Measurements from ENCODE around the gene TMBIM1. TPM values are rescaled to one million over a fixed set of nuclear protein-coding genes. Genes with fewer than 3 reads are reported as not detected.

TMBIM1 gene
- total RNA-seq, 6 experiments from 2014 or later: 101 to 160 (median 126) TPM

GRCh38 chr2:218307415-218308090 is 15.2 kb upstream of the TMBIM1 start:
- H3K27ac ChIP-seq: no peak overlapping the region
- TF ChIP-seq POLR2A (IDR thresholded peaks at IDR 0.05) (no peak), CTCF (IDR thresholded peaks at IDR 0.05) (no peak)
- ATAC-seq (no peak), DNase-seq (no peak)
- peaks cover 0 to 34% (median 13%) of the 10 kb centered on the region in 4 donors for H3K4me1 ChIP-seq
- WGBS (ENCODE audit: insufficient coverage, low coverage, low lambda C conversion rate, missing lambda C conversion rate): 88% methylated on average over 5 of the region's 6 CpGs
- H3K4me3 ChIP-seq: no peak overlapping the region
- no peaks in the 10 kb centered on the region for H3K36me3 ChIP-seq
- intact Hi-C loops (cut with DNase I): loop anchor here (10.0 kb wide), 2 partner anchors 47 to 87 kb away; partner anchors contain the start of genes CATIP (in 1 of the 2) and CTDSP1 (in 1 of the 2)
- no peaks in the 10 kb centered on the region for H3K9me3 ChIP-seq
- H3K27me3 ChIP-seq: no peaks in the 10 kb centered on the region

DNA sequence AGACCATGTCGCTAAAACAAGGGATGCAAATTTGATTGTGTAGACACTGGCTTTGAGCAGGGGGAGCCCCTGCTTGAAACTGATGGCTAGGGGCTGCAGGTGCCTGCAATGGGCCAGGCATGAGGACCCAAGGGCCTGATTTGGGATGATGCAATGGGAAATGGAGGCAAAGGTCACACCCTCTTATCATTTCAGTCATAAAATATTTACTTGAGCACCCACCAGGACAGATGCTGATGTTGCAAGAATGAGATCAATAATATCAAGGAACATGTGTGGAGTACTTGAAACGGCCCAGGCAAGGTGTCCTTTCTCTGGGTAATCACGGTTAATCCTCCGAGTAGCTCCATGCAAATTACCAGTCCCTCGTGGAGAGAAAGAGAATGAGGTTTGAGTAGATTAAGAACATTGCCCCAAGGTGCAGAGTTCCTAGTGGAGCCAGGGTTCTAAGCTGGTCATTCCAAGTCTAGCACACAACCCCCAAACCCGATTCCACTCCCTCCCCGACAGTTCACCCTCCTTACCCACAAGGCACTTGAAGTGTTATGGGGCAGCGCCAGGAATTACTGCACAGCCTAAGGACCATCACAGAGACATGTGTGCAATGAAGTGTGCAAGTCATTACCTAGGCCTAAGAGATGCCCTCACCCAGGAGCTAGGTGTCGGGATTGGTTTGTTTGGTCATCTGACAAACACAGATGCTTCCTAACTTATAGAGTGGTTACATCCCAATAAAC is 14.0 kb upstream of the TMBIM1 start:
- ATAC-seq (peak; percentile 53 to 77 (median 59)), DNase-seq (no peak)
- no peak overlapping the region for H3K4me3 ChIP-seq
- intact Hi-C loops (cut with DNase I): loop anchor here (10.0 kb wide), 2 partner anchors 48 to 88 kb away; partner anchors contain the start of genes CATIP (in 1 of the 2) and CTDSP1 (in 1 of the 2)
- no peaks in the 10 kb centered on the region for H3K36me3 ChIP-seq
- 49% methylated on average over 7 of the region's 9 CpGs for WGBS (ENCODE audit: insufficient coverage, low coverage, low lambda C conversion rate, missing lambda C conversion rate)
- peaks cover 0 to 27% (median 12%) of the 10 kb centered on the region in 4 donors for H3K4me1 ChIP-seq
- no peaks in the 10 kb centered on the region for H3K27me3 ChIP-seq
- no peaks in the 10 kb centered on the region for H3K9me3 ChIP-seq
- TF ChIP-seq POLR2A (IDR thresholded peaks at IDR 0.05): no peak
- no peak for TF ChIP-seq CTCF (IDR thresholded peaks at IDR 0.05)
- H3K27ac ChIP-seq: peak overlapping the region in 2 of 3 donors; percentile 36 to 37

GRCh38 chr2:218305383-218305782 is 13.1 kb upstream of the TMBIM1 start:
- ATAC-seq: no peak
- no peaks in the 10 kb centered on the region for H3K27me3 ChIP-seq

More at GRCh38 chr2:218305383-218305782, 13.1 kb upstream of the TMBIM1 start:
- WGBS (ENCODE audit: insufficient coverage, low coverage, low lambda C conversion rate, missing lambda C conversion rate): 67% methylated on average over 5 of the region's 5 CpGs
- H3K27ac ChIP-seq: peak overlapping the region in 1 of 3 donors; percentile 37
- DNase-seq: no peak
- H3K4me3 ChIP-seq: no peak overlapping the region
- no peaks in the 10 kb centered on the region for H3K36me3 ChIP-seq
- no peak for TF ChIP-seq POLR2A (IDR thresholded peaks at IDR 0.05)
- no peak for TF ChIP-seq CTCF (IDR thresholded peaks at IDR 0.05)
- no peaks in the 10 kb centered on the region for H3K9me3 ChIP-seq
- intact Hi-C loops (cut with DNase I): loop anchor here (10.0 kb wide), 2 partner anchors 49 to 89 kb away; partner anchors contain the start of genes CATIP (in 1 of the 2) and CTDSP1 (in 1 of the 2)
- peaks cover 0 to 20% (median 10%) of the 10 kb centered on the region in 4 donors for H3K4me1 ChIP-seq

Data from right lobe of liver (tissue), 6 donors.